Parathyroid adenoma (tissue), 2 donors: ENCODE measurements around the gene AFDN.

Experiments
- H2AFZ ChIP-seq: fragments of 300-600 bp; sonication (generic); one replicate; pipeline ENCODE4 v1.7.0; 2017; ENCODE audit warnings: antibody characterized with exemption, mild to moderate bottlenecking
- H3K27ac ChIP-seq: fragments of 300-600 bp; sonication (generic); one replicate; pipeline ENCODE4 v1.7.0; 2017
- H3K27me3 ChIP-seq: fragments of 300-600 bp; sonication (generic); one replicate; pipeline ENCODE4 v1.7.0; 2017; ENCODE audit warnings: low read length; ENCODE audit not compliant: control insufficient read depth, insufficient read depth
- H3K36me3 ChIP-seq: fragments of 300-600 bp; sonication (generic); one replicate; pipeline ENCODE4 v1.7.0; 2017; ENCODE audit warnings: low read length; ENCODE audit not compliant: control insufficient read depth, insufficient read depth
- H3K4me1 ChIP-seq: fragments of 300-600 bp; sonication (generic); one replicate; pipeline ENCODE4 v1.7.0; 2017; ENCODE audit warnings: control low read depth
- H3K4me2 ChIP-seq: fragments of 300-600 bp; sonication (generic); one replicate; pipeline ENCODE4 v1.7.0; 2017; ENCODE audit warnings: low read length
- H3K4me3 ChIP-seq: fragments of 300-600 bp; sonication (generic); one replicate; pipeline ENCODE4 v1.7.0; 2017; ENCODE audit warnings: low read depth, low read length
- H3K79me2 ChIP-seq: fragments of 300-600 bp; sonication (generic); one replicate; pipeline ENCODE4 v1.7.0; 2017; ENCODE audit warnings: control low read depth
- H3K9ac ChIP-seq: fragments of 300-600 bp; sonication (generic); one replicate; pipeline ENCODE4 v1.7.0; 2017; ENCODE audit warnings: mild to moderate bottlenecking
- H3K9me3 ChIP-seq: fragments of 300-600 bp; sonication (generic); one replicate; pipeline ENCODE4 v1.7.0; 2017; ENCODE audit warnings: low read length; ENCODE audit not compliant: control insufficient read depth
- TF ChIP-seq, protein P1 (sequence below): fragments of 300-600 bp; sonication (generic); IDR thresholded peaks from one replicate; pipeline ENCODE4 v1.7.0; 2017; ENCODE audit warnings: antibody characterized with exemption, mild to moderate bottlenecking
- donor health status: primary hyperparathyroidism.

The AFDN gene

DNA sequence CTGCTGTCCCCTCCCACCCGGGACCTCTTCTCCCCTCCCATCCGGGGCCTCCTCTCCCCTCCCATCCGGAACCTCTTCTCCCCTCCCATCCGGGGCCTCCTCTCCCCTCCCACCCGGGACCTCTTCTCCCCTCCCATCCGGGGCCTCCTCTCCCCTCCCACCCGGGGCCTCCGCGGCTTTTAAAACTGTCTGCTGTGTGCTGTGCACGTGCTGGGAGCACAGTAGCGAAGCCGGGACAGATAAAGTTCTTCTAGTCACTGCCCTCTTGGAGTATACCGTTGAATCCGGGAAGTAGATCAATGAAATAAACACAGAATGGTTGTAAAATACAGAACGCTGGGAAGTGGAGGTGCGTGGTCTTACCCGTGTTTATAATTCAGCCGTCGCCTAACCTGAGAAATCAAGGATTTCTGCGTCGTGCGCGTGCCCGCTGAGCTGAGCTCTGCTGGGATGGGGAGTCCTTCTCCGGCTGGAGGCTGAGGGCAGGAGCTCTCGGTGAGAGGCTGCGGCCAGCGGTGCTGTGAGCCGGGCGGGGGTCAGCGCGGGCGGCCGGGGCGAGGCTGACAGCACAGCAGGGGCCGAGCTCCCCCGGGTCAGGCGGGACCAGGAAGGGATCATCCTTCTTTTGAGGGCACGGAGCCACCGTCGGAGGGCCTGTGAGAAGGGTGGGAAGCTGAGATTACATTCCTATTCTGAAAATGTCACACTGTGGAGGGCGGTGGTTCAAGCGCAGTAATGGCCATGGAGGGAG is 151.2 kb downstream of the AFDN start:
- Histone ChIP-seq H3K4me1 (no peaks in the 10 kb centered on the region), H3K27ac (no peak overlapping the region), H3K9ac (no peak overlapping the region), H3K36me3 (no peaks in the 10 kb centered on the region), H3K4me3 (no peak overlapping the region), H3K79me2 (no peaks in the 10 kb centered on the region), H3K9me3 (no peaks in the 10 kb centered on the region), H2AFZ (no peak overlapping the region), H3K27me3 (no peaks in the 10 kb centered on the region), H3K4me2 (no peak overlapping the region)
- TF ChIP-seq, protein P1, sequence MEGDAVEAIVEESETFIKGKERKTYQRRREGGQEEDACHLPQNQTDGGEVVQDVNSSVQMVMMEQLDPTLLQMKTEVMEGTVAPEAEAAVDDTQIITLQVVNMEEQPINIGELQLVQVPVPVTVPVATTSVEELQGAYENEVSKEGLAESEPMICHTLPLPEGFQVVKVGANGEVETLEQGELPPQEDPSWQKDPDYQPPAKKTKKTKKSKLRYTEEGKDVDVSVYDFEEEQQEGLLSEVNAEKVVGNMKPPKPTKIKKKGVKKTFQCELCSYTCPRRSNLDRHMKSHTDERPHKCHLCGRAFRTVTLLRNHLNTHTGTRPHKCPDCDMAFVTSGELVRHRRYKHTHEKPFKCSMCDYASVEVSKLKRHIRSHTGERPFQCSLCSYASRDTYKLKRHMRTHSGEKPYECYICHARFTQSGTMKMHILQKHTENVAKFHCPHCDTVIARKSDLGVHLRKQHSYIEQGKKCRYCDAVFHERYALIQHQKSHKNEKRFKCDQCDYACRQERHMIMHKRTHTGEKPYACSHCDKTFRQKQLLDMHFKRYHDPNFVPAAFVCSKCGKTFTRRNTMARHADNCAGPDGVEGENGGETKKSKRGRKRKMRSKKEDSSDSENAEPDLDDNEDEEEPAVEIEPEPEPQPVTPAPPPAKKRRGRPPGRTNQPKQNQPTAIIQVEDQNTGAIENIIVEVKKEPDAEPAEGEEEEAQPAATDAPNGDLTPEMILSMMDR, result no peak

GRCh38 chr6:167978607-167979006 is 151.9 kb downstream of the AFDN start:
- Histone ChIP-seq H3K4me3 (no peak overlapping the region), H3K27me3 (no peaks in the 10 kb centered on the region), H3K79me2 (no peaks in the 10 kb centered on the region), H3K4me1 (no peaks in the 10 kb centered on the region), H3K9me3 (no peaks in the 10 kb centered on the region), H2AFZ (no peak overlapping the region), H3K27ac (no peak overlapping the region), H3K36me3 (no peaks in the 10 kb centered on the region), H3K9ac (no peak overlapping the region), H3K4me2 (no peak overlapping the region)
- TF ChIP-seq, protein P1, result no peak

- Histone ChIP-seq H3K4me1 (no peaks in the 10 kb centered on the region), H3K79me2 (no peaks in the 10 kb centered on the region), H3K27ac (no peak overlapping the region), H2AFZ (no peak overlapping the region), H3K9me3 (no peaks in the 10 kb centered on the region), H3K27me3 (no peaks in the 10 kb centered on the region), H3K4me2 (no peak overlapping the region), H3K36me3 (no peaks in the 10 kb centered on the region), H3K9ac (no peak overlapping the region), H3K4me3 (no peak overlapping the region)
- TF ChIP-seq, protein P1, result no peak
These were observed 152.9 kb downstream of the AFDN start for GRCh38 chr6:167979436-167980139.

GRCh38 chr6:167980911-167981580 is 154.3 kb downstream of the AFDN start:
- TF ChIP-seq, protein P1, result no peak
- Histone ChIP-seq H3K4me2 (no peak overlapping the region), H3K79me2 (no peaks in the 10 kb centered on the region), H3K9ac (no peak overlapping the region), H3K4me1 (no peaks in the 10 kb centered on the region), H3K27me3 (no peaks in the 10 kb centered on the region), H3K36me3 (no peaks in the 10 kb centered on the region), H2AFZ (no peak overlapping the region), H3K9me3 (no peaks in the 10 kb centered on the region), H3K4me3 (no peak overlapping the region), H3K27ac (no peak overlapping the region)
